Fibroblast of skin of right quadriceps (primary cell): Measurements from ENCODE around the gene BBS5.
A peak's percentile ranks its signal among the peaks of the same experiment; 100 is the strongest.
"Not testable (repeated sequence)": the region's sequence is repeated elsewhere in the genome, so short reads cannot be mapped to it uniquely, and the experiment has no call there.

Experiments used
- DNase-seq: peaks from one replicate; pipeline ENCODE4 v3.0.0-alpha.2; 2013

The BBS5 gene

DNA sequence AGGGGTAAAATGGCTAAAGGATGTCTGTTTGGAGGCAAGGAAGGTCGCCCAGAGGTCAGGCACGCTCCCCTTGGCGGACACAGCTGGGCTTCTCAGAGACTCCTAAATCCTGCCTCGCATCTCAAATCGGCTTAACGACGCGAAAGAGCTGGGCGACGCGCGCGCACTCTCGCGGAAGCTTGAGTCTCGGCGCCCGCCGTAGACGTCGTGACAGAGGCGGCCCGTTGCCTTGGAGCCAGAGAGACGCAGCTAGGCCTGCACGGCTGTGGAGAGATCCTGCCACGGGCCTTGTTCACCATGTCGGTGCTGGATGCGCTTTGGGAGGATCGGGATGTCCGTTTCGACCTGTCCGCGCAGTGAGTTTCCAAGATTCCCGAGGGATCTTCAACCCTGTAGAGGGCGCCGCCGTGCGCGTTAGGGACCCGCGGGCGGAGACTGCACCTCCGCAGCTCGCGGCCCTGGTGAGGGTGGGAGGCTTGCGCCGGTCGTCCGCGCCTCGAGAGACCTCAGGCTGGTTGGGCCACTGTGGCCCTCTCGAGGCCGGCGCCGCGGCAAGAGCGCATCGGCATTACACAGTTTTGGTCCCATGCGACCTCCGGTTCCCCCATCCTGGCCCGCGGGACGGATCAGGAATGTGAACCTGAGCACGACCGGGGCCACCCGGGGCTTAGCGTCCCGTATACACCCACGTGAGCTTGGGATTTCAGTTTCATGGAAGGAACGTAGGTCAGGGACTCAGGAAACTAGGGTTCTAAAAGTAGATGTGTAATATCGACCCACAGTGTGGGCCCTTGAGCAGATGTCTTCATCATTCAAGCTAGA, at the start of gene BBS5:
TSS of gene BBS5 (plus strand) at position 238 of the 822 bp plus-strand sequence. CDS start at position 298, 60 bp downstream.
- DNase-seq = peak; percentile 78

DNA sequence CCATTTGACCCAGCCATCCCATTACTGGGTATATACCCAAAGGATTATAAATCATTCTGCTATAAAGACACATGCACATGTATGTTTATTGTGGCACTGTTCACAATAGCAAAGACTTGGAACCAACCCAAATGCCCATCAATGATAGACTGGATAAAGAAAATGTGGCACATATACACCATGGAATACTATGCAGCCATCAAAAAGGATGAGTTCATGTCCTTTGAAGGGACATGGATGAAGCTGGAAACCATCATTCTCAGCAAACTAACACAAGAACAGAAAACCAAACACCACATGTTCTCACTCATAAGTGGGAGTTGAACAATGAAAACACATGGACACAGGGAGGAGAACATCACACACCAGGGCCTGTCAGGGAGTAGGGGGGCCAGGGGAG, 47.5 kb upstream of the BBS5 start:
- DNase-seq = not testable (repeated sequence)

DNA sequence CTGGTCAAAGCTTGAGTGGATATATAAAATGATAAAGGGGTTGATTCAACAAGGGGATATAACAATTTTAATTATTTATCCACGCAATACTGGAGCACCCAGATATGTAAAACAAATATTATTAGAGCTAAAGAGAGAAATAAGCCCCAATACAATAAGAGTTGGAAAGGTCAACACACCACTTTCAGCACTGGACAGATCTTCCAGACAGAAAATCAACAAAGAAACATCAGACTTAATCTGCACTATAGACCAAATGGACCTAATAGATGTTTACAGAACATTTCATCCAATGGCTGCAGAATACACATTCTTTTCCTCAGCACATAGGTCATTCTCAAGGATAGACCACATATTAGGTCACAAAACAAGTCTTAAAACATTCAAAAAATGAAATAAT, 45.1 kb upstream of the BBS5 start:
- not testable (repeated sequence) for DNase-seq

DNA sequence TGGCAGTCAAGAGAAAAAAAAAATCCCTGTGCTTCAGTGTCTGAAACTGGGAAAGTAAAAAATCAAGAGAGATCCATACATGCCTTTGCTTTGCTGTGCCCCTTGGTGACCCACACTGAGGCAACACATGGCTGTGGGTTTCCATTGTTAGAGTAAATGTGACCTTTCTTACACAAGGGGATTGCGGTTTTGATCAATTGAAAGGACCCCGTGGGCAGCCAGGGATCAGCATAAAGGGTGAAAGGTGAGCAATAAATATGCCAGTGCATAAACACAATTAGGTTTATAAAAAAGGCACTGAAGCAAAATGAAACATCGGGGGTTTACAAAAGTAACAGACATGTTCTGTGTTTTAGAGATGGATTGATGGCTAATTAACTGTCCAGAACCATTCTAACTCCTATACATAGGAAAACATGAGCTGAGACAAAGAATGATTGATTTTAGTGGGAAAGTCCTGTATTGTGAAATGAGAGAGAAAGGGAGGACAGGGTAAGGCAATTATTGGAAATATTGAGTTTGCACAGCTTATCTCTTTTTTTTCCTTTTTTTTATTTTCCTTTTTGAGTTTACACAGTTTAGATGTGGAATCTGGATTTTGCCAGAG, 40.7 kb upstream of the BBS5 start:
- DNase-seq = no peak

DNA sequence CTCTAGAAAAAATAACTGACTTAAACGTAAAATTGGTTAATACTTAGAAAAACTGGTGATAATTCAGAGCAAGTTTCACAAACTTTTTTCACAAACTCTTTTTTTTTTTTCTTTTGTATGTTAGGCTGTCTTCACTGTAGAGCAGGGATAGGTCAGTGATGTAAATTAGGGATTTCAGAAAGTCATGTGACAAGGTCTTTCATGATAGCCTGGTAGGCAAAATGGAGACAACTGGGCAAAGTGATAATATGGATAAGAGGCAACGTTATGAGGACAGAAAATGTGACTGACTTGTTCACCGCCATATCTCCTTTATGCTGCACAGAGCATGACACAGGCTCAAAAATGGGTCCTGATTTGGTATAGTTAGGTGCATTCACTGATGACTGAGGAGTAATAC, 39.4 kb upstream of the BBS5 start:
- DNase-seq = no peak

DNA sequence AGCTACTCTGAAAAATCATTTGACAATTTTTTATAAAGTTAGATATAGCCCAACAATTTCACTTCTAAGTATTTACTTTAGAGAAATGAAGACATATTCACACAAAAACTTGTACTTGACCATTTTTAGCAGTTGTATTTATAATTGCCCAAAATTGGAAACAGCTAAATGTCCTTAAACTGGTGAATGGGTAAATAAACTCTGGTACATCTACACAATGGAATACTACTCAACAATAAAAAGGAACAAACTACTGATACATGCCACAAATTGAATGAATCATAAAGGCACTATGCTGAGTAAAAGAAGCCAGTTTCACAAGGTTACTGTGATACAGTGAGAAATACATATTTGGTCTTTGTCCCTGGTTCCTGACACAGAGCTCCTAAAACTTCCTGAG, 32.8 kb upstream of the BBS5 start:
- no peak for DNase-seq

DNA sequence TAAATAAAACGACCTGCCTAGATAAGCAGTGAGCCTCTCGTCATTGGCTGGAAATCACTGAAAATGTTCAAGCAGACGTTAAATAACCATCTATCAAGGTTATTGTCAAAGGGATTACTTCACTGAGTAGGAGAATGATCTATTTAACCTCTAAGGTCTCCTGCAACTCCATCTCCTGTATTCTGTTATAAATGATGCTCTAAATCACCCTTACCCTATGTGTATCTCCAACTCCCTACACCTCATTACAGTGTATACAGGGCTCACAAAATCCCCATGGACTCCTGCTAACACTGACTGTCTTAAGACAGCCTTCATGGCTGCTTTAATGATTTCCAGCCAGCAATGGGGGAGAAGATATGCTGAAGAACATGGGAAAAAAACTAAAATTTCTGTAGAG, 31.0 kb upstream of the BBS5 start:
- no peak for DNase-seq

DNA sequence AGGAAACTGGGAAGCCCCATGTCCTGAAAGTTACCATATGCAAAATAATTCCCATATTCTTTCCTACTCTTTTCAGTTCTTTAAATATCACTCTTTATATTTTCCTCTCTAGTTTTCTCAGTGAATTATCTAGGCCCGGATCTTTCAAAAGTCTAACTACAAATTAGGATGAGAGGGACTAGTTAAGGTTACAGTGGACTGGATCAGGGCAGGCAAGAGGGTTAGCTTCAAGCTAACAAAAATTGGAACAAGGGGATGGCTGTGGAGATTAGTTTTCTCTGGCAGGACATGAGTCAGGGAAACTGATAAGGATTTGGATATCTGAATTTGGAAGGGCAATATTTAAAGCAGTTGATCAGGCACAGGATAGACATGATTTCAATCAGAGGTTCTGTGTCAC, 30.4 kb upstream of the BBS5 start:
- DNase-seq = no peak

DNA sequence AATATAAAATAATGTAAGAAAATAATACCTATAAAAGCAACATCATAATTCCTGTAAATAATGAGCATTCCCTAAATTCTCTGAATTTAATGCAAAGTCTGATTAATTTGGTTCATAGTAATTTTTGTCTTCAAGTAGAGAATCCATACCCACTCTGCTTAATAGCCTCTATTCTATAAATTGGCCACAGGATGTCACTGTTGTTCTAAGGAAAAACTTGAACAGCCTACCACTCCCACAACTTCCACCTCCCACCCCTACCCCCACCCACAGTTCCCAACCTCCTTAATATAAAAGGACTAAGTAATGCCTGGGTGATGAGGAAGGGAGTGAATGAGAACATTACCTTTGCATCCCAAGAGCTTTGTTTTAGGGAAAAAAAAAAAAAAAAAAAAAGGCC, 27.2 kb upstream of the BBS5 start:
- DNase-seq = peak; percentile 40

DNA sequence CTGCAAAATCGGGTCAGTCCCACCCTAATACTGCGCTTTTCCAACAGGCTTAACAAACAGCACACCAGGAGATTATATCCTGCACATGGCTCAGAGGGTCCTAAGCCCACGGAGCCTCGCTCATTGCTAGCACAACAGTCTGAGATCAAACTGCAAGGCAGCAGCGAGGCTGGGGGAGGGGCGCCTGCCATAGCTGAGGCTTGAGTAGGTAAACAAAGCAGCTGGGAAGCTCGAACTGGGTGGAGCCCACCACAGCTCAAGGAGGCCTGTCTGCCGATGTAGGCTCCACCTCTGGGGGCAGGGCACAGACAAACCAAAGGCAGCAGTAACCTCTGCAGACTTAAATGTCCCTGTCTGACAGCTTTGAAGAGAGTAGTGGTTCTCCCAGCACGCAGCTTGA, 26.2 kb upstream of the BBS5 start:
- DNase-seq = not testable (repeated sequence)

DNA sequence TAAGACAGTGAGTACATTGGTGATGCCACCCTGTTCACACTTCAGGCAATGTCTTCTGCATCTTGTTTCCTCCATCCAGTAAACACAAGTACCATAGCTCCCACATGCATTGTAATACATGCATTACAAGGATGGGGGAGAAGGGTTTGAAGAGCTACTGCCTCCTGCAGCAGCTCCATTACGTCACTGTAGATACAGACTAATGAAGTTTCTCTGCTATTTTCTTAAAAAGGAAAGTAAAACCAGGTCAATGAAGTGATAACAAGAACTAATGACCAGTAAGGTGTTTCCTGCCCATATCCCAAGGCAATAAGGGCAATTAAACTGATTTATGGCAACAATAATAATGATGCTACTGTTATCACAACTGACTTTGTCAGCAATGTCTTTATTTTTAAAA, 18.2 kb upstream of the BBS5 start:
- no peak for DNase-seq

DNA sequence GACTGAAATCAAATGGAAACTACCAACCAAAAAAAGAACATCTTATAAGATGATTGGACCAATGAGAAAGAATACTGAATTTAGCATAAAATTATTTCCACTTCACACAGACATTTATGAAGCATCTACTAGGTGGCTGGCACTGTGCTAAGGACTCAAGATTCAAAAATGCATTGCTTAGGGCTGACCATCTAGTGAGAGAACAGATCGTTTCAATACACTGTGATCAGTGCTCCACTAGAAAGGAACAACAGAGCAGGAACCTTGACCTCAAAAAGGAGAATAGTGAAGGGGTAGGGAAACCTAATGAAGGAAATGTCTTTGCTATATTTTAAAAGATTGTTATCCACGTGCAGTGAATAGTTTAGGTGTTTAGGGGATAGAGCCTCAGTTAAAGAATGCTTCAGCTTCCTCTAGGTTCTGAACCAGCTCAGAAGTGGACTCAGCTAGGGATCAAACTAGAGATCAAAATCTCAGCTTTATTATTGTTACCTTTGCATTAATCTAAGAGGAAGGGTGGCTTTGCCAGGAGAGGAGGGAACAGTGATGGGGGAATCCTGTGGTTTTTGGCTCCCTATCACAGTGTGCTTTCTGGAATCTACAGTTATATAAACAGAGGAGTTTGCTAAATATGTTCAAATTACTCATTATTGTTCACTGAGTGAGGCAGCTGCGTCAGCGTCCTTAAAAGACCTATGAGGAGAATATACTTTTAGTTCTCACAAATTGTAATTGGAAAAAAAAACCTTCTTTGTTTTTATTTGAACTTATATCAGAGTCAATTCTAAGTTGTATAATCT, 16.2 kb upstream of the BBS5 start:
- peak; percentile 73 for DNase-seq

DNA sequence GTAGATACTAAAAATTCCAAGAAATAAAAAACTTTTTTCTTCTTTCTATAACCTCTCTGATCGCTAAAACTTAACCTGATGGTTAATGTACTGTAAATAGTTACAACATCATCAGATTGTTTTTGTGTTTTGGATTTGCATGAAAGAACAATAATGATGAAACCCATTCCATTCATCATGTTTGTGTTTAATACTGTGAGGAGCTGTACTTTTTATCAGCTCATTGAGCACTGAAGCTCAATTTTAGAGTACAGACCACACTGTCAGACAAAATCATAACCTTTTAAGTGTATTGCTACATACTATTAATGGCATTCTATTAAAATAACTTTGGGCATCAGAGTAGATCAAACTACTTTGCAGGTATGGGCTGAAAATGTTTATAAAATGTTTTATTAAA, 14.8 kb upstream of the BBS5 start:
- no peak for DNase-seq

DNA sequence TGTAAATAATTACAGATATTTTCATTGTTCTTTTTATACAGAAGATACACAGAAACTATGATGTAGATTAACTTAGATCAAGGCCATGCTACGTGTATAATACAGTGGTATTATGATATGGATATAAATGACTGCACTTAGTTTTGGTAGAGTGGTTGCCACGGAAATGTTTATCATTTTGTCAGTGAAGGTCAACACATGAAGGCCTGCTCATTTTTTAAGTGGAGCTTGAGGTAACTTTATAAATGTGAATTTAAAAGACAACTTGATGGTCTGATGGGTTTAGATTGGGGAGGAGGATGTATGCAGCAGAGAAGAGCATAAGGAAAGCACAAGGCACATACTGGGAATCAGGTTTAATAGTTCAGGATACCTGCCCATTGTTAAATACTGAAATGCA, 14.4 kb upstream of the BBS5 start:
- DNase-seq = no peak

DNA sequence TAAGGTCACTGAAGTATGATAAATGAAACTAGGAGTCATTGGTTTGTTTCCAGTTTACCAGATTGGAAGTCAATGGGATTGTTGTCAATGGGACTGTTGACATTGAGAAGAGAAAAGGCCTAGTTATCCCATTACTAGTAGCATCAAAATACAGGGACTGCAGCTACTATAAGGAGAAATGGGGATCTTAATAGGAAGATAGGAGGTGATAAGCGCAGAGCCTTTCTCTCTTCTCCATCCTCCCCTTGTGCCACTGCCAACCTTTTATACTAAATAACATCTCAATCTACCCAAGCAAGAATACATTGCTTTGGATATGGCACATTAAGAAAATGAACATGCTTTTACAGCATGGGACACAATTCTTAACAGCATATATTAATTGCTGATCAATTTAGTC, 10.5 kb upstream of the BBS5 start:
- no peak for DNase-seq

DNA sequence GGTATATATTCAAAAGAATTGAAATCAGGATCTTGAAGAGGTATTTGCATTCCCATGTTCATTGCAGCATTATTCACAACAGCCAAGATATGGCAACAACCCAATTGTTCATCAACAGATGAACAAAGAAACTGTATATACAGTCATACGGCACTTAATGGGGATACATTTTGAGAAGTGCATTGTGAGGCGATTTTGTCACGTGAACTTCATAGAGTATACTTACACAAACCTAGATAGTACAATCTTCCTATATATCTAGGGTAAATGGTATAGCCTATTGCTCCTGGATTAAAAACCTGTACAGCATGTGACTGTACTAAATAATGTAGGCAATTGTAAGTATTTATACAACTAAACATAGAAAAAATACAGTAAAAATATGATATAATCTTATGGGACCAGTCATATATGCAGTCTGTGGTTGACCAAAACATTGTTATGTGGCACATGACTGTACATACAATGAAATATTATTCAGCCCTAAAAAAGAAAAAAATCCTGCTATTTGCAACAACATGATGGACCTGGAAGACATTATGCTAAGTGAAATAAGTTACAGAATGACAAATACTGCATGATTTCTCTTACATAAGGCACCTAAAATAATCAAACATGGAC, 9.2 kb upstream of the BBS5 start:
- DNase-seq = no peak

DNA sequence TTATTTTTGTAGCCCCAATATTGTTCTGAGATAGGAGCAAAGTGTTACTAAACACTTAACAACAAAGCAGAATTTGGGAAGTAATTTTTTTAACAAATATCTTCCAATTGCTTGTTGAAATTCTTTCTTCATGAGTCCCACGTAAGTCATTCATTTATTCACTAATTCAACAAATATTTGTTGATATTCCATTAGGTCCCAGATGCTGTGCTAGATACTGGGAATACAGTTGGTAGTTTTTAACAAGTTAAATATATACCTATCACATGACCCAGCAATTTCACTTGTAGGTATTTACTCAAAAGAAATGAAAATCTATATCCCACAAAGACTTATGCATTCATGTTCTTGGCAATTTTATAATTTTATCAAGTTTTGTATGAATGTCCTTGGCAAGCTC, 7.0 kb upstream of the BBS5 start:
- DNase-seq = no peak

DNA sequence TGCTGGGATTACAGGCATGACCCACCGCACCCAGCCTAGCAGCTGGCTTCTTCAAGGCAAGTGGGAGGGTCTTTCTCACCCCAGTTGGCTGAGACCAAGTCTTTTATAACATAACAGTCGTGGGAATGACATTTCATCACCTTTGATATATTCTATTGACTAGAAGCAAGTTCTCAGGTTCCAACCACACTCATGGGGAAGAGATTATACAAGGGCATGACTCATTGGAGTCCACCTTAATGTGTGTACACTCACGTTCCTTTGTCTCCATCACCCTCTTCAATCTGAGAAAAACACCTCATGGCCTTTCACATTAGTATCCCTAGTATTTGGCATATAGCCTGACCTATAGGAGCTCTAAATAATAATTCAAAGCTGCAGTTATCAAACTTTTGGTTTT, 2.8 kb upstream of the BBS5 start:
- peak; percentile 31 for DNase-seq

DNA sequence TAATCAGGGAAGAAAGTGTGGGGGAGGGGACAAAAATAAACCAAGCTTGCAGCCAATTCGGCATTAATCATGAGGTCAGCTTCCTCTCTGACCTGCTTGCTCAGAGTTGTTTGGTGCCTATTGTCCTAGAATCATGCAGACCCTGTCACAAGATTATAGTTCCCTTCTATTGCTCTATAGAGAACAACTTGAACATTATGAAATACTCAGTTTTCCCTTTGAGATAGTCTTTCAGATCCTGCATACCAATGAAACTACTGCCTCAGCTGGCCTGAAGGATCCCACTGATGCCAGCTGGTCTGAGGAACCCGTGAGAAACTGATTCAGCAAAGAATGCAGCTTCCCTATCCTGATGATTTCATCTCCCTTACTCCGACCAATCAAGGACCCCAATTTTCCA, 955 bp upstream of the BBS5 start:
- DNase-seq = no peak

DNA sequence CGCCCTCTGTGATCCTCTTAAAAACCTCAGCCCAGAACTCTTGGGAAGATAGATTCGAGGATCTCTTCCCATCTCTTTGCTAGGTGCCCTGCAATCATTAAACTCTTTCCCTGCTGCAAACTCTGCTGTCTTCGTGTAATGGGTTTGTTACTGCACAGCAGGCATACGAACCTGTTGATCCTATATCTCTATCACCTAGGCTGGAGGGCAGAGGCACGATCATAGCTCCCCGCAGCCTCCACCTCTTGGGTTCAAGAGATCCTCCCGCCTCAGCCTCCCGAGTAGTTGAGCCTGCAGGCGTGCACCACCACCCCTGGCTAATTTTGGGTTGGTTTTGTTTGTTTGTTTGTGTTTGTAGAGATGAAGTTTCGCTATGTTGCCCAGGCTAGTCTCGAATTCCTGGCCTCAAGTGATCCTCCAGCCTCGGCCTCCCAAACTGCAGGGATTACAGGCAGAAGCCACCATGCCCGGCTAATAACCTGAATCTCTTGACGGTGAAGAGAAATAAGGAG, 493 bp upstream of the BBS5 start:
- no peak for DNase-seq

DNA sequence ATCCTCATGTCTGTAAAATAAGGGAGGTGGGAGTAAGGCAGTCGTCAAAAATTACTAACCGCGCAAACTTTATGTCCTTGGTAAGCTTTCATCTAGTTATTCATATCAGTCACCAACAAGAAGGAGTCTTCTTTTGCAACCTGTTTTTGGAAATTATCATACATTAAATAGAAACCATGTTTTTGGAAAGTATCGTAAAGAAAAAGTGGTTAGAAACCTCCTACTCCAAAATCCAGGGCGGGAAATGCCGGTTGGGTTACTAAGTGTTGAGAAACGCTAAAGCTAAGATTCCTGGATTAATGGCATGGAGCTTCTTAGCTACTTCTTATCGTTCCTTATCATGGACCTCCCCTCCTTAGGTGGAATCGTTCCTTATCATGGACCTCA, 778 bp downstream of the BBS5 start:
- DNase-seq = peak; percentile 9

DNA sequence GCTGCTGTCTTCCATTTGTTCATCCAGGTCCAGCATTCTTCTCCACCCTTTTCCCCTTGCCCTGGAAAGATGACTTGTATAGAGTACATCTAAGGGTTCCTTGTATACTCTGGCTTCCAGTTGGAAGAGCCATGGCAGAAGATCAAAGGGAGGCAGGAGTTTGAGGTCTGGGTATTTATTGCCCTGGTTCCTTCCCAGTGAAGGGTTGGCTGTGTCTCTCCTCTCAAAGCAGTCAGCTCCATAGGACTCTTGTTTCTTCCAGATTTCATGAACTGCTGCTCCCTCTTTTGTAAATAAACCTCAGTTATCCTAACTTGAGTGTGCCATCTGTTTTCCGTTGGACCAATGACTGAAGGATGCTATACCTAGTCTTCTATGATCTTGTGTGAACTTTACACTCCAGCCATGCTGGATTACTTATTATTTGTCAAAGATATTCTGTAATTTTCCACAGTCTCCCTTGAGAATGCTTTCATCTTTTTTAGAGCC, 6.4 kb downstream of the BBS5 start:
- DNase-seq = no peak

DNA sequence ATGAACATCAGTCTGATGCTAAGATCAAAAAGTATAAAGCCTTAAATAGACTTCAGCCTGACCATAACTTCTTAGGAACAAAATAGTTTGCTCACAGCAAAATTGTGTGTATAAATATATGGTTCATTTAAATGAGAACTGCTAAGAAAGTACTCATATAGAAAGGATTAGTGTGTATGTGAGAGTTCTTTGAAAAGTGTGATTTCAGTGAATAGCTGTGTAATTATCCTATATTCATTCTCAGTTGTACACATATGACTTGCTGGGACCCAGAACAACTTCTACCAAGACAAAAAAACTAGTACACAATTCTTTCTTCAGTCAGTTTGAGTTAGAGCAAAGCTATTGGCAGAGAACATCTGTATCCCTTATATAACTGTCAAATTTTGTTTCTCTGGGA, 7.2 kb downstream of the BBS5 start:
- DNase-seq = no peak
